HL-60 (cell line): ENCODE measurements around the gene TAF5L.
"Not testable (repeated sequence)": the region's sequence is repeated elsewhere in the genome, so short reads cannot be mapped to it uniquely, and the experiment has no call there.

Experiments used
- CTCF ChIP-seq: IDR thresholded peaks from one replicate; pipeline ENCODE4 v1.5.1; 2011; ENCODE audit warnings: low read length, control low read depth, inconsistent platforms; ENCODE audit not compliant: insufficient read depth
- POLR2AphosphoS5 ChIP-seq: IDR thresholded peaks from 2 replicates; pipeline ENCODE4 v1.6.1; 2012; ENCODE audit warnings: low read depth
- REST ChIP-seq: IDR thresholded peaks from 2 replicates; pipeline ENCODE4 v1.6.1; 2012; ENCODE audit warnings: low read depth; ENCODE audit not compliant: insufficient replicate concordance

- not testable (repeated sequence) for TF ChIP-seq CTCF, POLR2AphosphoS5, REST
Measured at GRCh38 chr1:229622641-229623120, 3.2 kb downstream of the TAF5L start.
